NCI-H2081 treated with DMSO at 0.1 percent for 48 hours (cell line): ENCODE data around the gene LBHD2.

ENCODE experiments used
- DNase-seq: peaks from one replicate; lab custom pipeline; 2025; lab: John Stamatoyannopoulos, UW

Gene LBHD2

GRCh38 chr14:103068351-103069073 lies 15.5 kb upstream of the LBHD2 start:
- DNase-seq: no peak

GRCh38 chr14:103070263-103070885 lies 13.6 kb upstream of the LBHD2 start:
- DNase-seq: no peak

GRCh38 chr14:103070971-103071542 lies 13.0 kb upstream of the LBHD2 start:
- no peak for DNase-seq

- DNase-seq: no peak
Observed at GRCh38 chr14:103071544-103072251, 12.3 kb upstream of the LBHD2 start.

DNA sequence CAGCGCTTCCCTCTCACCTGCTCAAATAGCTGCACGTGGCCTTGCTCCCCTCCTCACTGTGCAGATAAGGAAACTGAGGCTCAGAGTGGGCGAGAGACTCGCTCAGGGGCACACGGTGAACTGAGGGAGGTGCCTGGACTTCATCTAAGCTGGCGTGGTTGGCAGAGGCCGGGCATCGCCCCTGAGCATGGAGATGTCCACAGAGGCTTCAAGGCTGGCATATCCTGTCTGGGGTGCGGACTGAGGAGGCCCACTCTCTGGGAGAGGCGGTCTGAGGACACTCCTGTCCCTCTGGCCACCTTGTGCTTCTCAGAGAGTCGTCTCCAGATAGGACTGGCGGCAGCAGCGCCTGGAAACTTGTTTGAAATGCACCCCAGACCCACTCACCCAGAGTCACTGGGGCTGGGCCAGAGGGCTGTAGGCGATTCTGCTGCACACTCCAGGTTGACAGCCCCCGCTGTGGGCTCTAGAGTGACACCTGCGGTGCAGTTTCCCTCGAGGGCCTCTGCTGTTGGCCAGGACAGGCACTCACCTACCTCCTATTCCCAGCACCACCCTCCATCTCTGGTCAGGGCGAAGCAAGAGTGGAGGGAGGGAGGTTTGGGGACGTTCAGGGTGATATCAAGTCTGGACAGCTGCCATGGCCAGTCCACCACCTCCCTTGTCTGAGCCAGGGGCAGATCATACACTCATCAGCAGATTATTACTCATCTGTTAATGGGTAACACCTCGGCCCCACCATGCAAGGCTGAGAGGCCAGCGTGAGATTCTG lies 11.2 kb upstream of the LBHD2 start:
- DNase-seq: no peak

DNA sequence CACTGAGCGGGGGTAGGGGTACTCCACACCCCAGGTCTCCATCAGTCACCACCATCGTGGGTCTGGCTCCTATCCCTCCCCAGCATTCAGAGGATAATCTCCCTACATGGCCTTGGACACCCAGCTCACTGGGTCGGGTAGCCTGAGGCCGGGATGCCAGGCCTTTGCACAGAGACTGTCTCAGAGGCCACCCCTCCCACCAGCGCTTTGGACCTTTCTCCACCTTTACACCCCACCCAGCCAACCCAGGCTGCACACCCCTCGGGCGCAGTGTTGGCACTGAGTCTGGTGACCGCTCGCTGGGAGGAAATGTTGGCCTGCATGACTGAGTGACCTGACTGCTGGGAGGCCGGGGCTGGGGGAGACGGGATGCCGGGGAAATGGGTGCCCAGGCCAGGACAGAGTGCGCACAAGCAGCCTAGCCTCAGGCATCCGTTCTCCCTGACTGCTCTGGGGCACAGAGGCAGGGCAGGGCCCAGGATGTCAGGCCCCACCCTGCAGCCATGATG lies 10.6 kb upstream of the LBHD2 start:
- no peak for DNase-seq

DNA sequence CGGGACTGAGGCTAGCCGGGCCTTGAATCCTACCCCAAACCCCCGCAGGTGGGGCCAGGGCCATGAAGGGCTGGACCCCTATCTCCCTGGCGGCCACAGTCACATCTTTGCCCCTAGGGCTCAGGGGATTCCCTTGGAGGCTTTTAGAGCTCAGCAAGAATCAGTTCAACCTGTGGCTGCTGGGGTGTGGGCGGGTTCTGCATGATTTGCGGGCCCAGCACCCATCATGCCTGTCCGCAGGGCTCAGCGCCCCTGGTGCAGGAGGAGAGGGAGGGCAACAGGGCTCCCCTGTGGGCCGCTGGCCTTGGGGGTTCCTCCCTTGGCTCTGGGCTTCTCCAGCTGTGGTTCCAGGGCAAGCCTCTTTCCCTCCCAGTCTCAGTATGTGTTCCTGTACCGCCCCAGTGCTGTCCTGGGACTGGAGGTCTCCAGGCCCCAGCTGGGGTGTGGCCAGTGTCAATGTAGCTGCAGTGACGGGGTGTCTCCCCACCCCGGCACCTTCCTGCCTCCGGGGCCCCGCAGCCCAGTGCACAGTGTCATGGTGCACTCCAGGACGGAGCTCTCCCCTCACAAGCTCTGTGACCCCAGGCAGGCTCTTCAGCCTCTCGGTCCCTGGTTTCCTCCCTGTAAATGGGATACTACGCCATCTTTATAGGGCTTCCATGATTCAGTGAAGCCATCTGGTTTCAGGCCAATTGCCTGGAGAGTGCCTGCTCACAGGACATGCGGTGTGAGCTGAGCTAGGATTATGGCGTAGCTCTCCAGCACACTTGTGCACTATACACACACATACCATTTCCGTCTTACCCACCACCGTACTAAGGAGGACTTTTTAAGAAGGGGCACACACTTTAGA lies 9.9 kb upstream of the LBHD2 start:
- DNase-seq: no peak

DNA sequence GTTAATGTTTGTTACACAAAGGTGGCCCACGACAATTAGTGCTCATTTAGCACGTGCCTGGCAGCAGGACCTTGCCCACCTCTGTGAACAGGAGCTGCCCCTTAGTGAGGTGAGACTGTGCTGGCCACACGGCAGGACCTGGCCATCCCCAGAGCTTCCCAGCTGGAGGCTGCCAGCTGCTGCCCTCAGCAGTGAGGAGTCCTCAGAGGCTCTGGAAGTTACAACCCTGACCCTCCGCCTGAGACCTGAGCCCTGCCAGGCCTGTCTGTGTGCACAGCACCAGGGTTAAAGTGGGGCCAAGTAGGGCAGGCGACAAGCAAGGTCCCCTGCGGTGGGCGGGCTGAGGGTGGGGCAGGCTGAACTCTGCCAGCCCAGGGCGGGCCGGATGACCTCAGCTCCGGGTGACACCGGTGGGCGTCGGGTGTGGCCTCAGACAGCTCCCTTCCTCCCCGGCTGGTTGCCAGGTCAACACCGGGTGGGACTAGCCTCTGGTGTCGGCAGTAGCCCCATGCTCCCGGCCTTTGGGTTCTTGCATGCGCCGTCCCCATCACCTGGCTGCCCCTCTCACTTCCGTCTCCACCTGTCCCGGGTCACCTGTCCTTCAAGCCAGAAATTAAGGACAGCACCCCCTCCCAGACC lies 9.2 kb upstream of the LBHD2 start:
- no peak for DNase-seq

- peak; percentile 46 for DNase-seq
Observed at GRCh38 chr14:103078420-103078749, 5.6 kb upstream of the LBHD2 start.

DNA sequence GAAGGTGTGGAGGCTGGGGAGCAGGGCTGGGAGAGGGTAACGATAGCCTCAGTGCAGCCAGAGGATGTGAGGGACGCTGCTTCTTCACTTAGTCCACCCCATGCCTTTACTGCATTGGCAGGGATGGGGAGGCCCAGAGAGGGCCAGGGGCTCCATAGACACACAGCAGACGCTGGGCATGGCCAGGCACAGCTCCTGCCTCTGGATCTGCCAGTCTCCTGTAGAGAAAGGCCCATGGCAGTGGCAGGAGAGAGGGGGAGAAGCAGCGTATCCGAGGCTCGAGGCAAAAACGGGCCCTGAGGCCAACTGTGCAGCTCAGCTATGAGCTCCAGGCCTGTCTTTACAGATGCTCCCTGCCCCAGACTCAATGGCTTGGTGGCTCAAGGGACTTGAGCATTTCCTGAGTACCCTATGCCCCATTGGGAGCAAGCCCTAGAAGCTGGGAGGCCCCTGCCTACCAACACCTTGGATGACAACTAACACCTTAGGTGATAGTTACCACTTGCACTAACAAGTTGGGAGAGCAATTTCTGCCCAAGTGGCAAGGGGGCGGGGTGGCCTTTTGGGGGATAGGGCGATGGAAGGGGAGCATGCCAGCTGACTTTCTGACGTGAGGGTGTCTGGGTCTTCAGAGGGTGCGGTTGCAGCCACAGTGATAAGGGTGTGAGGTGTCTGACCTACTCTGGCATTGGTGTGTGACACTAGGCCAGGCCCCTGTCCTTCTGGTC lies 5.0 kb upstream of the LBHD2 start:
- no peak for DNase-seq

GRCh38 chr14:103081951-103082350 lies 2.1 kb upstream of the LBHD2 start:
- DNase-seq: no peak

DNA sequence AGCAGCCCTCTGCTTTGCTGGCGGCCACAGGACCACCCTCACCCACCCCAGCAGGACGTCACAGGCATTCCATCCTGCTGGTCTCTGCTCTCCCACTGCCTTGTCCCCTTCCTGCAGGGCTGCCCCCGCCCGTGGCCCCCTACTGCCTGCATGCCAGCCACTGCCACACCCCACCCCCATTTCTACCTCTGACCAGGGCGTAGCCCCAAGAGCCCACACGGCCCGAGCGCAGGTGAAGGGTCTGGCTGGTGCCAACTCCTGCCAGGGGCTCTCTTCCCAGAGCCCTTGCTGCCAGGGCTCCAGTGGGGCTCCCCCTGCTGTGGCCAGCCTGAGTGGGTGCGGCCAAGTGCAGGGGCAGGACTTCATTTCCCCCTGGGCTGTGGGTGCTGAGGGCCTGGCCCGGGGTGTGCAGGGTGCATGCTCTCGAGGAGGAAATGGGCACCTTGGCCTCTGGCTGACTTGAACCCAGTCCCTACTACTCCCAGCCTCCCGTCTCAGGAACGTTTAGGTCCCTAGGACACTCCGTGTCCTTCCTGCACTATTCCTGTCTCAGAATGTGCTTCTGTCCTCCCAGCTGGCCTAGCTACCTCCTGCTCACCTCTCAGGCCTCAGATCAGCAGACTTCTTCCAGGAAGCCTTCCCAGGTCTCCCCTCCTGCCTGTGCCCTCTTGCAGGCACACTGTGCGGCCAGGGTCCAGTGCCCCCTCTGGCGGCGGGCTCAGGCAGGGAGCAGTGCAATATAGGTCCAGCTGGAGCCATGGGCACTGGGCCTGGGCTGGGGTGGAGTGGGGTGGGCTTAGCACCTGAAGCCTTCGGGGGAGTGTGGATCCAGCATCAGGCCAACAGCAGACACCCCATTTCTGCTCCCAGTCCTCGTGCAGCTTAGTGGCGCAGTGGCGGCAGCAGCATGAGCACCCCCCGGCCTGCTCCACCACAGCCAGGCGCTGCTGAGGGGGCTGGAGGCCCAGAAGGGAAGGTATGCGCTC lies 1.4 kb downstream of the LBHD2 start:
- DNase-seq: no peak

GRCh38 chr14:103086771-103087342 lies 2.8 kb downstream of the LBHD2 start:
- DNase-seq: no peak

DNA sequence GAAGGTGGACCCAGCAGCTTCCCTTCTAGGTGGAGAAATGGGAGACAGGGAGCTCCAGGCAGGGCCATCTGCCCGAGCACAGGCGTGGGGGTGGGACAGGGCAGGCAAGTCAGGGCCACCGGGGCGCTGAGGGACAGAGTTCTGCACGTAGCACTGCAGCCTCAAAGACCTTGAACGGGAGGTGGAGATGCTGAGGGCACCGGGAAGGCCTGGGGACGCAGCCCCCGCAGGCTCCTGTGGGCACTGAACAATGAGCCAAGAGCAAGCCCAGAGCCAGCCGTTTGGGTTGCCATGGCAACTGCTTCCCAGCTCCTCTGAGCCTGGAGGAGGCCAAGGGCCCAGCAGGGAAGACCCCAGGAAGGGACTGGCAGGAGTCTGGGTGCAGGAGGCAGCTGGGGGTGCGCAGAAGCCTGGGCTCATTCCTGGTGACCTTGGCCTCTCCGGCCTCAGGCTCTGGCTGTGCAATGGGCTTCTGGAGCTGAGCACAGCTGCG lies 3.4 kb downstream of the LBHD2 start:
- DNase-seq: no peak

DNA sequence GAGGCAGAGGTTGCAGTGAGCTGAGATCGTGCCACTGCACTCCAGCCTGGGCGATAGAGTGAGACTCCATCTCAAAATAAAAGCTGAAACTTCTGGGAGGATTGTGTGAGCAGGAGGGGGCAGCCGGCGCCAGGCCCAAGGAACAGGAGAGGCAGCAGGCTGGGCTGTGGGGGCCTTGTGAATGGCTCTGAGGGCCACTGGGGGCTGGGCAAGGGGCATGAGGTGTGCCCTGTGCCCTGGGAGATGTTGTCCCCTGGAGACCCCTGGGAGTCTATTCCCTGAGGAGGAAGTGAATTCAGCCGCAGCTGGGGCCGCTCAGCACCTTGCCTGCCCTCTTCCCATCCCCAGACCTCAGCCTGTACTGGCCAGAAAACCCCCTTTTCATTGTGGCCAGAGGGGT lies 4.9 kb downstream of the LBHD2 start:
- DNase-seq: no peak

DNA sequence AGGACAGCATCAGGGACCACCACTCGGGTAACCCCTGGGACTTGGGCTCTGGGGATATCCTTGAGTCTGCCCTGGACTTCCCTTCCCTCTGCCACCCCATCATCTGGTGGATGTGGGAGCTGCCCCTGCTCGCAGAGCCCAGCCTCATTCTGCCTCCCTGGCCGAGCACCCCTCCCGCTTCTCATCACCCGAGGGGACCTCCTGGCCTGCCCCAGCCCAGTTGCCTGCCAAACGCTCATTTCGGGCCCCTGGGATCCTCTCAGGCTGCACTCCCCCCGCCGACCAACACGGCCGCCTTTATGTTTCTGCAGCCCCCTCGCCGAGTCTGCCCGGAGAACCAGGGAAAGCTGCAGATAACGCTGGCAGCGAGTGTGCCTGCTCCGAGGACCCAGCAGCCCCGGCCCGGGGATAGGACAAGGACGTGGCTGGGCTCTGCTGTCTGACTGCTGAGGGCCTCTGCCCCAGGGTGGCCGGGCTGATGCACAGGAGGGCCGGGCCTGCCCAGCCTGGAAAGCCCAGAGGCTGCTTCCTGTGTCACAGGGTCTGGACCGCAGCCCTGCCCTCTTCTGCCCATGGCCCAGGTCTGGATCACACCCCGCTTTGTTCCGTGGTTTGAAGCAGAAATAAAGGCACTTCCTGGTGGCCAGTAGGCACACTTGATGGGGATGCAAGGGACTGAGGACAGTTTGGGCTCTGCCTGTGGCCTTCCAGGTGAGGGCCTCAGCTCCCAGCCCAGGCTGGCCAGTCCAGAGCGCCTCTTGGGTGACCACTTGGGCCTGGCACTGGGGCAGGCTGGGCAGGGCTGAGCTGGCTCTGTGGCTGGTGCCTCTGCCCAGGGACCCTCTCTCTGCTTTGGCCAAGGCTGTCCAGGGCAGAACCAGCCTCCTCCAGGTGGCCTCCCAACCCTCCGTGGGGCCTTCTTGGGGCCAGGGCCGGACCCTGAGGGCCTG lies 5.7 kb downstream of the LBHD2 start:
- DNase-seq: no peak

GRCh38 chr14:103090481-103091020 lies 6.5 kb downstream of the LBHD2 start:
- DNase-seq: no peak
